BLaER1 treated with 17β-estradiol and CSF1 and Interleukin-3, amounts not matched to agents 10 nM and 100 nM (cell line): Measurements from ENCODE around the gene SNAI3.
A peak's percentile ranks its signal among the peaks of the same experiment; 100 is the strongest.

Source experiments
- H3K27ac ChIP-seq, 11 experiments: shearing (Covaris generic); formaldehyde crosslinking; 2 replicates each; pipeline ENCODE4 v1.8.1; 2022
- H3K27me3 ChIP-seq, 11 experiments: shearing (Covaris generic); formaldehyde crosslinking; 2 replicates each; pipeline ENCODE4 v1.8.1; 2022
- H3K36me3 ChIP-seq, 11 experiments: shearing (Covaris generic); formaldehyde crosslinking; 2 replicates each; pipeline ENCODE4 v1.8.1; 2022
- H3K4me1 ChIP-seq, 10 experiments: shearing (Covaris generic); formaldehyde crosslinking; 2 replicates each; pipeline ENCODE4 v1.8.1; 2022
- H3K4me2 ChIP-seq, 11 experiments: shearing (Covaris generic); formaldehyde crosslinking; 2 replicates each; pipeline ENCODE4 v1.8.1; 2022
- H3K4me3 ChIP-seq, 10 experiments: shearing (Covaris generic); formaldehyde crosslinking; 2 replicates each; pipeline ENCODE4 v1.8.1; 2022
- H3K9ac ChIP-seq, 11 experiments: shearing (Covaris generic); formaldehyde crosslinking; 2 replicates each; pipeline ENCODE4 v1.8.1; 2022
- H3K9me3 ChIP-seq, 11 experiments: shearing (Covaris generic); formaldehyde crosslinking; replicated peaks in 1 of 11; 2 replicates each; pipeline ENCODE4 v1.8.1; 2022
- H4K20me1 ChIP-seq, 11 experiments: shearing (Covaris generic); formaldehyde crosslinking; 2 replicates each; pipeline ENCODE4 v1.8.1; 2022
- Cebpa-rat ChIP-seq, 11 experiments: shearing (Covaris generic); IDR thresholded peaks; 2 replicates each; pipeline ENCODE4 v1.8.1; 2022

Gene SNAI3

DNA sequence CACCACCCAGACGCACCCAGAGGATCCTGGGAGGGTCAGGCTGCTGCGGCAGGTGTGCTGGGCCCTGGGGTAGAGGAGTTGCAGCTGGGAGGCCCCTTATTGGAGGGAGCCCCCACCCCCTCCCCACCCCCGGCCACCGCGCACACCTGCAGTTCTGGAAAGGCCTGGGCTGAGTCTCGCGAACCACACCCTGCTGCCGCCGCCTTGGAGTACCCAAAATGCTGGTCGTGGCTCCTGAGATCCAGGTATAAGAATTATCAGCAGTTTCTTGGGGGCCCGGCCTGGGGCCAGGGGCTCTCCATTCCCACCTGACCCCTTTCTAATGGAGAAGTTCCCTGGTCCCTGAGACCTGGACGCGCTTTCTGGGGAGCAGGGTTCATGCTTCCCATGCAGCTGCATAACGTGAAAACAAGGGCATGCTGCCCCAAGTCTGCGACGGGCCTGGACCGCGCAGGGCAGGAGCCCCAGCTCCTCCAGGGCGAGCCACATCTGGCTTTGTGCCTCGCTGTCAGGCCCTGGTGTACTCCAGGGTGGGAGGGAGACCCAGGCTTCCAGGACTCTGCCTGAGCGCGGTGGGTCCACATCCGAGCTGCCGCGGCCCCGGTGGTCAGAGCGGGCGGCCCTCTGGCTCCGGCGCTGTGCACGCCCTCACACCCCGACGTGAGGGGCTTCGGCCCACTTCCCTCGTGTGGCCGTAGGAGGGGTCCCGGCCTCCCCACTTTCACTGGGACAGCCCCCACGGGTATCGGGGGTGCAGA lies 7.3 kb upstream of the SNAI3 start:
- H3K27ac ChIP-seq, result no peak overlapping the region
- H3K36me3 ChIP-seq, result peaks cover 6 to 42% (median 29%) of the 10 kb centered on the region in 11 experiments; a peak in 21 of 22 replicates
- H3K27me3 ChIP-seq, result no peaks in the 10 kb centered on the region
- H3K4me2 ChIP-seq, result peak overlapping the region; percentile 77 to 100 (median 90)
- no peak for TF ChIP-seq Cebpa-rat (IDR thresholded peaks at IDR 0.05)
- no peaks in the 10 kb centered on the region for H3K9me3 ChIP-seq
- no peak overlapping the region for H3K4me3 ChIP-seq
- H3K9ac ChIP-seq, result peak overlapping the region in 1 of 11 experiments; percentile 33; a peak in 1 of 22 replicates
- peaks cover 38 to 86% (median 61%) of the 10 kb centered on the region in 10 experiments for H3K4me1 ChIP-seq
- H4K20me1 ChIP-seq, result peaks cover 0 to 43% (median 13%) of the 10 kb centered on the region in 11 experiments; a peak in 14 of 22 replicates

DNA sequence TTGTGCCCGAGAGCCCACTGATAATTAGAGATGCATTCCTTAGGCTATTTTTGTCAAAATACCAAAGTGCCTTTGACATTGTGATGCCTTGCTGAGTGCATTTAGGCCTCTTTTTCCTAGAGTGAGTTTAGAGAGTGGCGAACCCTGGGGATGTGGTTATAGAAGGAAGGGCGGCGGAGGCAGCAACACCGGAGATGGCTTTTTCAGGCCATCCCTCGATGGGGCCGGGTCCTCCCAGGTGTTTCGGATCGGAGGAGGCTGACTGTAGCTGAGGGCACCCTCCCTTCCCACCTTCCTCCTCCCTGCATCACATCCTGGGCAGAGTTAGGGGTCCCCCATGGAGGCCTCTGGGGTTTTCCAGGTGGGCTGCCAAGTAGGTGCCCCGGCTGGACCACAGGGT lies 6.6 kb upstream of the SNAI3 start:
- Histone ChIP-seq H4K20me1 (peaks cover 0 to 36% (median 8%) of the 10 kb centered on the region in 11 experiments; a peak in 13 of 22 replicates), H3K27me3 (no peaks in the 10 kb centered on the region), H3K27ac (peak overlapping the region in 3 of 11 experiments; percentile 28 to 64 (median 50); a peak in 2 of 22 replicates), H3K4me1 (peaks cover 30 to 79% (median 53%) of the 10 kb centered on the region in 10 experiments), H3K36me3 (peaks cover 6 to 35% (median 21%) of the 10 kb centered on the region in 11 experiments; a peak in 21 of 22 replicates), H3K9me3 (no peaks in the 10 kb centered on the region), H3K4me3 (no peak overlapping the region), H3K4me2 (peak overlapping the region; percentile 77 to 100 (median 90)), H3K9ac (peak overlapping the region in 6 of 11 experiments; percentile 4 to 37 (median 21); a peak in 3 of 22 replicates)
- TF ChIP-seq Cebpa-rat (IDR thresholded peaks at IDR 0.05), result no peak

DNA sequence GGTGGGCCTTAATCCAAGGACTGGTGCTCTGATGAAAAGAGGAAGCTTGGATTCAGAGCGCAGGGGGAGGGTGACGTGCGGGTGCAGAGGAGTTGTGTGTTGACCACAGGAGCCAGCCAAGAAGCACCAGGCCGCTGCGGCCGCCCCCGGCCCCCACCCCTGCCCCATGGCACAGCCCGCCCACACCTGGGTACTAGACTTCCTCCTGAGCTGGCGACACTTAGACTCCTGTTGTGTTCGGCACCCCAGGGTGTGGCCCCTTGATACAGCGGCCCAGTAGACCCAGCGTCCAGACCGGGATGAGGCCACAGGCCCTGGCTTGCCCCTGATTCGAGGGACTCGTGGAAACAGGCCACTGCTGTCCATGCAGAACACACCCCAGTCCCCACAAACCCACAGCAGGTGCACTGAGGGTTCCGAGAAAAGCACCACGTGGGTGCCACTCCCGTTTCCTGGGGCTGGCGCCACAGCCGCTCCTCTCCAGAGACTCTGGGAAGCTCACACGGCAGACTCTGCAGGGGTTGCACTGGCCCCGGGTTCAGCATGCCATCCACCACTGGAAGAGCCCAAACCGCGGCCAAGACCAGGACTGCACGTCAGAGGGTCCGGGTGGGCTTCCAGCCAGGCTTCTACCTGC lies 5.7 kb upstream of the SNAI3 start:
- peaks cover 24 to 74% (median 47%) of the 10 kb centered on the region in 10 experiments for H3K4me1 ChIP-seq
- peak overlapping the region in 8 of 11 experiments; percentile 25 to 64 (median 37); a peak in 13 of 22 replicates for H3K27ac ChIP-seq
- peak overlapping the region; percentile 77 to 100 (median 90) for H3K4me2 ChIP-seq
- peak overlapping the region in 2 of 10 experiments; percentile 11 to 35; a peak in 4 of 20 replicates for H3K4me3 ChIP-seq
- H3K36me3 ChIP-seq, result peaks cover under 1 to 27% (median 13%) of the 10 kb centered on the region in 11 experiments; a peak in 21 of 22 replicates
- peak overlapping the region in 9 of 11 experiments; percentile 0 to 49 (median 23); a peak in 7 of 22 replicates for H3K9ac ChIP-seq
- no peak for TF ChIP-seq Cebpa-rat (IDR thresholded peaks at IDR 0.05)
- no peaks in the 10 kb centered on the region for H3K9me3 ChIP-seq
- H3K27me3 ChIP-seq, result no peaks in the 10 kb centered on the region
- H4K20me1 ChIP-seq, result peaks cover 0 to 28% (median 1%) of the 10 kb centered on the region in 11 experiments; a peak in 8 of 22 replicates

DNA sequence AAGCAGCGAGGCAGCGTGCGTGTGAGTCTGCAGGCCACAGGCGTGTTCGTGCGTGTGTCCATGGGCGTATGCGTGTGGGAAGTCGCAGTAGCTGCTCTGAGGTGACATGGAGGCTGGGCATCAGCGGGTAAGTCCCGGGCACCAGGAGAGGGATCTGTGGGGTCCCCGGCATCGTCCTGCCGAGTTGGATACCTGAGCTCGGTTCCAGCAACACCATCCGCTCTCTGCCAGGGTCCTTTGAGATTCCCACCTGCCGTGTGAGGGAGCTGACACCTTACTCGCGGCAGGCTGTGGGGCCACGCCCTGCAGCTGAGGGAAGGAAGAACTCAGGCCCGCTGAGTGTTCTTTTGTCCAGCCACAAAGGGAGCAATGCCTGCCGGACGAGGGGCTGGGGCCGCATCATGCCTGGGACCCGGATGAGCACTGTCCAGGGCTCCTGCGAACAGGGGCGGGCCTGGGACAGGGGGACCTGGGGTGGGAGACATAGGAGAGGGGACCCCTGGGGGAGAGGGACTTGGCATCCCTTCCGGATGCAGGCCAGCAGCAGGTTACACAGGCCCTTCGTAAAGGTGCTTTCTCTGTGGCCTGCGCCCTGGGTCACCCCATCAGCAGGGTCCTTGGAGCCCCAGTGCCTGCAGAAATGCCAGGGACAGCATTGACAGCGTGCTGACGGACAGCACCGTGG lies 5.0 kb upstream of the SNAI3 start:
- peak overlapping the region; percentile 77 to 100 (median 90) for H3K4me2 ChIP-seq

DNA sequence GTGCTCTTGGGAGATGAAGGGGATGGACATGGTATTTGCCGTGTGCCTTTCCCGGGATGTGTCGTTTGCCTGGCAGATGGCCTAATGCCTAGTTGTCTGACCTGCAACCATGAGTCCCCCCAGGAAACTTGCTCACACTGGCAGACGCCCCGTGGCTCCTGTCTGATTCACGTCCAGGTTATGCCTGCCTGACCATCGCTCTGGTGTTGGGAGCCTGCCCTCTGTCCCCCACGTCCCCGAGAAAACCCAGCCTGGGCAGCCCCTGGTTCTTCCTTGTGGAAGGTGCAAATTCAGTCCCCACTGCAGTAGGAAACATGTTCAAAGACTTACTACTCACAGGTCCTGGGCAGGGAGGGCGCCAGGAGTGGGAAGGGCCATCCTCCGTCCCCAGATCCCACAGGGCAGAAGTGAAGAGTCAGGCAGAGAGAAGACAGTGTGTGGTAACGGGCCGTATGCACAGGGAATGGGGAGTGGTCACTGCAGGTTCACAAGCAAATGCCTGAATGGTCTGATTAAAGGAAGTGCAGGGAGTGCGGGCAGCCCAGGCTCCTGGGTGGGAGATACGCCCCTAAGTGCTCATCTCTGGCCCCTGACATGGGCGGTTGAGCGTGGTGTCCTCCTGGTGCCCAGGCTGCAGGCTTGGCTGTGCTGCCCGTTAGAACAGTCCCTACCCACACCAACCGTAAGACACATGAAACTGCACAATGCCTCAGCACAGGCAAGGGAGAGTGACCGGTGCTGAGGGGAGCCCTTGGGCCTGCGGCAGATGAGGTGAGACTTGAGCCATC lies 4.2 kb upstream of the SNAI3 start:
- H3K9me3 ChIP-seq, result no peaks in the 10 kb centered on the region
- H3K27me3 ChIP-seq, result peaks cover 0 to 2% (median 0%) of the 10 kb centered on the region in 11 experiments; a peak in 5 of 22 replicates
- peak overlapping the region in 7 of 11 experiments; percentile 80 to 100 (median 91); a peak in 10 of 22 replicates for H3K4me2 ChIP-seq
- peak overlapping the region in 1 of 11 experiments; percentile 26; a peak in 1 of 22 replicates for H3K9ac ChIP-seq
- H3K4me1 ChIP-seq, result peaks cover 32 to 70% (median 51%) of the 10 kb centered on the region in 10 experiments
- TF ChIP-seq Cebpa-rat (IDR thresholded peaks at IDR 0.05), result no peak
- no peak overlapping the region for H3K4me3 ChIP-seq
- H3K36me3 ChIP-seq, result peaks cover 0 to 12% (median 0%) of the 10 kb centered on the region in 11 experiments; a peak in 8 of 22 replicates
- no peak overlapping the region for H3K27ac ChIP-seq
- peaks cover 0 to 15% (median 0%) of the 10 kb centered on the region in 11 experiments; a peak in 4 of 22 replicates for H4K20me1 ChIP-seq

More for the DNA sequence above, 5.0 kb upstream of the SNAI3 start:
- peaks cover 0 to 19% (median 6%) of the 10 kb centered on the region in 11 experiments; a peak in 14 of 22 replicates for H3K36me3 ChIP-seq
- H4K20me1 ChIP-seq, result peaks cover 0 to 22% (median 0%) of the 10 kb centered on the region in 11 experiments; a peak in 8 of 22 replicates
- H3K4me1 ChIP-seq, result peaks cover 29 to 72% (median 51%) of the 10 kb centered on the region in 10 experiments
- H3K4me3 ChIP-seq, result no peak overlapping the region
- no peaks in the 10 kb centered on the region for H3K9me3 ChIP-seq
- no peak for TF ChIP-seq Cebpa-rat (IDR thresholded peaks at IDR 0.05)
- H3K27me3 ChIP-seq, result no peaks in the 10 kb centered on the region
- no peak overlapping the region for H3K27ac ChIP-seq
- peak overlapping the region in 1 of 11 experiments; percentile 26; a peak in 1 of 22 replicates for H3K9ac ChIP-seq

DNA sequence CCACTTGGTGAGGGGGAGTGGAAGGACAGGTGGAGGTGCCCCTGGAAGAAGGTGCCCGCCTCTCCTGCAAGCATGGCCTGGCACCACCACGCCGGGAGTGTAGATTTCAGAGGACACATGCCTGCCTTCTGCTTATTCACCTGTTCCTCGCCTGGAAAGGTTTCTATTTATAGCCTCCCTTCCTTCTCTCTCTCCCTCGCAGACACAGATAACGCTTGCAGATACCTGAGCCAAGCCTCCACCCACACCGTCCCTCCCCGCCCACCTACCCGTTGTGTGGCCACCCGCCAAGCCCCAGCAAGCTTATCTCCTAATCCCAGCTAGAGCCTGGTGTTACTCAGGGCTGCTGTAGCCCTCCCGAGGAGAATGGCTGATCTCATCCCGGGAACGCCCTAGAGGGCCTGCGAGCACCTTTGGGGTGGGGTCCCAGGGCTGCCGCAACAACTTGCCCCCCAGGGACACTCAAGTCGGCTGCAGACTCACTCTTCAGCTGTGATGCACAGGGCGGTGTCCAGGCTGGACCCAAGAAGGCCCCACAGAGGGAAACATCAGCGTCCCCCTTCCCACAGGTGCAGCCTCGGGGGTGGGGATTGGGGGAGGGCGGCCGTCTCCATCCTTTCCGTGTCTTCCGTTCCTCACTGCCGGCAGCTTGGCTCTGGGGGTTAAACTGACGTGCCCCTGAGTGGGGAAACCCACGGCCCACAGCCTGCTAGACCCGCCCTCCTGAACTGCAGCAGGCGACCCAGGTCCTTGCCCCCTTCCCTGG lies 1.9 kb upstream of the SNAI3 start:
- no peak overlapping the region for H3K9ac ChIP-seq

DNA sequence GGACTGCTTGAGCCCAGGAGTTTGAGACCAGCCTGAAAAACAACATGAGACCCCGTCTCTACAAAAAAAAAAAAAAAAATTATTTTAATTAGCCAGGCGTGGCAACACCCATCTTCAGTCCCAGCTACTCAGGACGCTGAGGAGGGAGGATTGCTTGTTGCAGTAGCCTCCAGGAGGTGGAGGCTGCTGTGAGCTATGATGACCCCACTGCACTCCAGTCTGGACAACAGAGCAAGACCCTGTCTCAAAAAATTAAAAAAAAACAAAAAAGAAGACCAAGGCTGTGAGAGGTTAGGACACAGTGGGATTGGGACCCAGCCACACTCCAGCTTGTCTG lies 1.3 kb upstream of the SNAI3 start:
- H3K27me3 ChIP-seq, result peaks cover 0 to 6% (median 0%) of the 10 kb centered on the region in 11 experiments; a peak in 5 of 22 replicates
- H3K36me3 ChIP-seq, result no peaks in the 10 kb centered on the region
- H3K9ac ChIP-seq, result no peak overlapping the region
- H3K4me1 ChIP-seq, result peaks cover 42 to 70% (median 57%) of the 10 kb centered on the region in 10 experiments
- H3K9me3 ChIP-seq, result no peaks in the 10 kb centered on the region
- no peak overlapping the region for H3K4me2 ChIP-seq
- H3K27ac ChIP-seq, result no peak overlapping the region
- H3K4me3 ChIP-seq, result no peak overlapping the region
- TF ChIP-seq Cebpa-rat (IDR thresholded peaks at IDR 0.05), result no peak
- peaks cover 0 to 6% (median 0%) of the 10 kb centered on the region in 11 experiments; a peak in 2 of 22 replicates for H4K20me1 ChIP-seq

More for the DNA sequence above, 1.9 kb upstream of the SNAI3 start:
- peaks cover 0 to 6% (median 0%) of the 10 kb centered on the region in 11 experiments; a peak in 5 of 22 replicates for H3K27me3 ChIP-seq
- no peak overlapping the region for H3K4me2 ChIP-seq
- no peak overlapping the region for H3K27ac ChIP-seq
- H3K4me1 ChIP-seq, result peaks cover 48 to 70% (median 59%) of the 10 kb centered on the region in 10 experiments
- H3K36me3 ChIP-seq, result no peaks in the 10 kb centered on the region
- H4K20me1 ChIP-seq, result peaks cover 0 to 6% (median 0%) of the 10 kb centered on the region in 11 experiments; a peak in 2 of 22 replicates
- TF ChIP-seq Cebpa-rat (IDR thresholded peaks at IDR 0.05), result no peak
- H3K9me3 ChIP-seq, result no peaks in the 10 kb centered on the region
- H3K4me3 ChIP-seq, result no peak overlapping the region
